Left cardiac atrium (tissue), 4 donors: ENCODE measurements around the gene SAFB. TPM values are rescaled to one million over a fixed set of nuclear protein-coding genes. Genes with fewer than 3 reads are reported as not detected.

Experiments
- ATAC-seq, 2 donors: fragments of 200-7000 bp; cut with Tn5 transposase; one replicate each; pipeline ENCODE4 v1.9.1; 2020; ENCODE audit warnings: mild to moderate bottlenecking in 2 of 2, moderate library complexity in 2 of 2
- DNase-seq: peaks from one replicate; pipeline ENCODE4 v3.0.0-alpha.2; 2020
- intact Hi-C, 2 donors: fragments of 100-400 bp; cut with DNase I; formaldehyde crosslinking; loops; one replicate each; pipeline versions ENCODE4 v1.14.1 to v1.15.1; 2022 to 2023
- total RNA-seq, 2 donors: library from RNA; stranded (reverse); fragmentation: NEBNext Ultra II Directional; extraction: Animal tissue kit (Norgen Biotek cat#: 25700); gene quantifications; one replicate each; pipeline ENCODE4 v1.2.1, GENCODE V29; 2021
- donor health status: DM: no; HTN: yes; CAD: no.
- donor health status: DM: no; HTN: yes; CAD: no; lungs with severe emphysema.
- donor health status: DM: yes; HTN: yes; CAD: no.
- donor health status: Dilated cardiomyopathy.

The SAFB gene
- total RNA-seq, 2 donors from 2014 or later = 51.7 to 63.2 TPM

GRCh38 chr19:5646703-5647102 lies 23.8 kb downstream of the SAFB start:
- intact Hi-C loops = no loop called here
- DNase-seq = no peak
- no peak for ATAC-seq

GRCh38 chr19:5648464-5648863 lies 25.6 kb downstream of the SAFB start:
- no peak for DNase-seq
- intact Hi-C loops = no loop called here
- ATAC-seq = no peak

DNA sequence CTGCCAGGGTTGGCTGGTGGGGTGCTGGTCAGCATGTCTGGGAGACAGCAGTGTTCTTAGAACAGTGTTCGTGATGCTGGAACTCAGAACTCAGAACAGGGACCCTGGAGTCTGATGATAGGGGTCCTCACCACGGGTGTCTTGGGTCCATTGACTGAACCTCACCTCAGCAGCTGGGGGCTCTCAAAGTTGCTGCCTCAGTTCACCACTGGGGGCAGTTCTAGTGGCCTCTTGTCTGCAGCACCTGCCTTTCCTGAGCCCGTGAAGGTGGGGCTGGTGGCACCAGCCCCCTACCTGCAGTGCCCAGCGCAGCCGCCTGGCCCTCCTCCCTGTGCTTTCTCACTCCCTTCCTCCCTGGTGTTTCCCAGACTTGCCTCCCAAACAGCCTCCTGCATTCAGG lies 28.5 kb downstream of the SAFB start:
- ATAC-seq (no peak), DNase-seq (no peak)

GRCh38 chr19:5652261-5652660 lies 29.4 kb downstream of the SAFB start:
- no peak for DNase-seq
- no peak for ATAC-seq
- intact Hi-C loops = no loop called here

More for the DNA sequence above, 28.5 kb downstream of the SAFB start:
- intact Hi-C loops = no loop called here

DNA sequence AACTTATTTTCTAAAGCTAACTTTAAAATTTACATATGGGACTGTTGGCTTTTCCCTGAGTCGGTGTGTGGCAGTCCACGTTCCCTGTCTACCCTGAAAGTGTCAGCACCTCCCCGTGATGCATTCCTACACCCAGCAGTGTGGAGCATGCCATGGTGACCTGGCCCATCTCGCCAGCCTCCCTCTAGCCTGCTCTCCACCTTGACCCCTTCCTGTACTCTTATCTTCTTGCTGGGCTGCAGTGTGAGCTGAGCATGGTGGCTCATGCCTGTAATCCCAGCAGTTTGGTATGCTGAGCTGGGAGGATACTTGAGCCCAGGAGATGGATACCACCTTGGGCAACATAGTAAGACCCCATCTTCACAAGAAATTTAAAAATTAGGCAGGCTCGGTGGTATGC lies 32.0 kb downstream of the SAFB start:
- no peak for ATAC-seq
- no peak for DNase-seq
- intact Hi-C loops = no loop called here

- DNase-seq = no peak
- intact Hi-C loops = no loop called here
- ATAC-seq = no peak
Observed at GRCh38 chr19:5655412-5655811, 32.5 kb downstream of the SAFB start.

DNA sequence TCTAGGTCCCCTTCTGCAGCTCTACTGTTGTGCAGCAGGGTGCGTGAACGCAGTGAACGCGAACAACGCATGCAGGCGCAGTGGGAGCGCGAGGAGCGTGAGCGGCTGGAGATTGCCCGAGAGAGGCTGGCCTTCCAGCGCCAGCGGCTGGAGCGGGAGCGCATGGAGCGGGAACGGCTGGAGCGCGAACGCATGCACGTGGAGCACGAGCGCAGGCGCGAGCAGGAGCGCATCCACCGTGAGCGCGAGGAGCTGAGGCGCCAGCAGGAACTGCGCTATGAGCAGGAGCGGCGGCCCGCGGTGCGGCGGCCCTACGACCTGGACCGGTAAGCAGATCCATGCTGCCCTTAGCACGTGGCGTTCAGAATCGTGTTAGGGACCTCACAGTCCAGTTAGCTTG lies 38.6 kb downstream of the SAFB start:
- ATAC-seq = no peak
- no peak for DNase-seq
- intact Hi-C loops = no loop called here

DNA sequence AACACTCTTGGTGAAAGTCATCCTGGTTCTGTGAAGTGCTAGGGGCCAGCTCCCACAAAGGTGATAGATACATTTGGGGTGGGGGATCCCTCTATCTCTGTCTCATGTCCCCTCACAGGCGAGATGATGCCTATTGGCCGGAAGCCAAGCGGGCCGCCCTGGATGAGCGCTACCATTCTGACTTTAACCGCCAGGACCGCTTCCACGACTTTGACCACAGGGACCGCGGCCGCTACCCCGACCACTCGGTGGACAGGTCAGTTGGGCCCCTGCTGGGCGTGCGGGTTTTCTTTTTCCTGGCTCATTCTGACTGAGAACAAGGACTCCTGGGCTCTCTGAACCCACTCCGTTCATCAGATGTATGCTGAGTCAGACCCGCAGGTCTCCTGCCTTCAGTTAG lies 41.0 kb downstream of the SAFB start:
- intact Hi-C loops = no loop called here
- ATAC-seq = no peak
- DNase-seq = no peak

GRCh38 chr19:5664515-5664914 lies 41.6 kb downstream of the SAFB start:
- no peak for DNase-seq
- intact Hi-C loops = no loop called here
- ATAC-seq = no peak

DNA sequence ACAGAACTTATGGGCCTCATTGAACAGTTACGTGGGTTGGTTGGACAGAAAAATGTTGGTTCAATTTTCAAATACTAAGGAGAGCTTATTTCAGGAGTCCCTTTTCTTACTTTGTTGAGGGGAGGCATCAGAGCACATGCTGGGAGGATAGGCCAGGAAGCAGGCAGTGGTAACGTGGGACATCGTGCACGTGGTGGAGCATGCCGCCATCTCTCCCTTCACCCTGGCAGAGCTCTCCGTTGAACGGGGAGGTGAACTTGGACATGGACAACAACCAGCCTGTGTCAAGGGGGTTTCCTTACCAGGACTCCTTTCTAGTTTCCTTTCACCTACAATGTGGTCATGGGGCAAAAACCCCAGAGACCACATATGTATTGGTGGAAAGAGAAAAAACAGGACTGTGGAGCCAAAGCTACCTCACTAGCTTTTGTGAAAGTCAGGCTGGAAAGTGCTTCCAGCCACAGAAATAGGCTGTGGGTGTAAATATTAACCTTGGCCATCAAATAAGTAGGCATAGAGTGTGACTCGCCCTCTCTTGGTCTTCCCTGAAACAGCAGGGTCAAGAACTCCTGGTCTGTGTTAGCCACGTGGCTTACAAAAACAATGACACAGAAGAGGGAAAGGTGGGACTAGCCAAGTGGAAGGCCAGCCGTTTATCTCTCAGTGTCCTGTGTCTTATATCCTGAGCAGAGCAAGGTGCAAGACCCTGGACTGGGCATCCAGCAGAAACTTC lies 43.1 kb downstream of the SAFB start:
- DNase-seq (no peak), ATAC-seq (no peak)
- intact Hi-C loops = no loop called here

GRCh38 chr19:5666921-5667610 lies 44.2 kb downstream of the SAFB start:
- DNase-seq (no peak), ATAC-seq (no peak)
- intact Hi-C loops = no loop called here

DNA sequence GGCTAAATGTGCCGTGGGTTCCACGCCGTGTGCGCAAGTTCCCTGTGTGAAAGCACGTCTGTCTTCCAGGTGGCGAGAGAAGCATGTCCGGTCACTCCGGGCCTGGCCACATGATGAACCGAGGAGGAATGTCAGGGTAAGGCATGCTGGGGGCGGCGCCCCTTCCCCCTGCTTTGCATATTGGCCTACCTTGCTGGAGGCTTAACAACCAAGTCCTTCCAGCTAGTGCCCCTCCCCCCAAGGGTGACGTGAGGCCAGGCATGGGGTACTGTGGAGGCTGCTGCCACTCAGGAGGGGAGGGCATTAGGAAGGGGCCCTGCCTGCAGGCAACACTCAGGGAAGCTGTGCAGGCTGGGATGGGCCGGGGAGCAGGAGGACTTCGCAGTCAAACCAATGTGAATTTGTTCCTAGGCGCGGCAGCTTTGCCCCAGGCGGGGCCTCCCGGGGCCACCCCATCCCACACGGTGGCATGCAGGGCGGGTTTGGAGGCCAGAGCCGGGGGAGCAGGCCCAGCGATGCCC lies 44.9 kb downstream of the SAFB start:
- DNase-seq (peak; percentile 16), ATAC-seq (no peak)
- intact Hi-C loops = no loop called here

- intact Hi-C loops = no loop called here
- ATAC-seq = no peak
- DNase-seq = peak; percentile 22
Observed at GRCh38 chr19:5669212-5669611, 46.3 kb downstream of the SAFB start.

- no peak for DNase-seq
- ATAC-seq = no peak
- intact Hi-C loops = no loop called here
Observed at GRCh38 chr19:5671600-5671999, 48.7 kb downstream of the SAFB start.

DNA sequence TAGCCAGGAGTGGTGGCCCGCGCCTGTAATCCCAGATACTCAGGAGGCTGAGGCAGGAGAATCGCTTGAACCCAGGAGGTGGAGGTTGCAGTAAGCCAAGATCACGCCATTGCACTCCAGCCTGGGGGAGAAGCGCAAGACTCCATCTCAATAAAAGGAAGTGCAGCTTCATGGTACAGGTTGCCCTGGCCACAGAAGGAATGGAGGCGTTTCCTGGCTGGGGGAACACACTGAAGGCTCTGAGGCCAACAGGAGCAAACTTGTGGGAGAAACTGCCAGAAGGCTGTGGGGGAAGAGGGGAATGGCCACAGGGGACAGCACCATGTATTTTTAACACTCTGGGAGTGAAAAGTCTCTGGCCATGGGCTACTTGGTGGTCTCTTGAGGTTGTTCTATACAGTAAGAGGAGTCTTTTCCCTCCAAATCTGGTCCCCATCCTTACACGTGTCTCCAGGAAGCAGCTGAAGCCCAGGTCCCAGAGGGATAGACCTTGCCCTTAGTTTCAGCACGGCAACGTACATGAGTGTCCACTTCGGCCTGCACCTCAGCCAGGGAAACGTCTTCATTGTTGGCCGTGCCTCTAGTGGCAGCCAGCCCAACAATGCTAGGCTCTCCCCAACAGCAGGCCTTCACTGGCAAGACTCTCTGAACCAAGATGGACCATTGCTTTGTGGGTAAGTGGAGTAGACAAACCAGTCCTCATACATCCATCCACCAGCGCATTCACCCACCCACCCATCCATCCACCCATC lies 50.0 kb downstream of the SAFB start:
- intact Hi-C loops = no loop called here

DNA sequence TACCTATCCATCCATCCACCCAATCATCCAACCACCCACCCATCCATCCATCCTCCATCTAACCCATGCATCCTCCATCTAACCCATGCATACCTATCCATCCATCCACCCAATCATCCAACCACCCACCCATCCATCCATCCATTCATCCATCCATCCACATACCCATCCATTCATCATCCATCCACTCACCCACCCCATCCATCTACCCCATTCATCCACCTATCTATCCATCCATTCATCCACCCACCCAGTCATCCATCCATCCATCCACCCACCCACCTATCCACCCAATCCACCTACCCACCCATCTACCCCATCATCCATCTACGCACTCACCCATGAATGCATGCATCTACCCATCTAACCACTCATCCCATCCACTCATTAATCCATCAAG lies 50.9 kb downstream of the SAFB start:
- DNase-seq = no peak
- intact Hi-C loops = no loop called here
- no peak for ATAC-seq

More for the DNA sequence above, 50.0 kb downstream of the SAFB start:
- DNase-seq = peak; percentile 16
- ATAC-seq = no peak

- intact Hi-C loops = no loop called here
- DNase-seq (no peak), ATAC-seq (no peak)
Observed at GRCh38 chr19:5674714-5675113, 51.8 kb downstream of the SAFB start.

GRCh38 chr19:5676105-5676771 lies 53.4 kb downstream of the SAFB start:
- peak; percentile 26 for DNase-seq

DNA sequence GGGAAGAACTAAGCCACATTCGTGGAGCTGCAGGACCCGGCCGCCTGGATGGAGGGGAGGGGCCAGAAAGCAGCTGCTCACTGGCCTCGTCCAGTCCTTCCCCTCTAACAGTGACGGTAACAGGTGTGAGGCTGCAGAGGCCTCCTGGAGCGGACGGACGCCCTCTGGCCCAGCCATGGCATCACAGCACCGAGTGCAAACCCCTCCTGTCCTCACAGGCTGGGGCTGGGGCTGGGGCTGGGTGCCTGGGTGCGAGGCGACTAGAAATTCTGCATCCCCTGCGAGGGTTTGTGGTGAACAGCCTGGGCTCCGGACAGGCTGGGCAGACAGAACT lies 53.9 kb downstream of the SAFB start:
- DNase-seq (no peak), ATAC-seq (no peak)
- intact Hi-C loops = no loop called here

More at GRCh38 chr19:5676105-5676771, 53.4 kb downstream of the SAFB start:
- ATAC-seq = no peak
- intact Hi-C loops = no loop called here

GRCh38 chr19:5677136-5677535 lies 54.3 kb downstream of the SAFB start:
- no peak for DNase-seq
- no peak for ATAC-seq
- intact Hi-C loops = no loop called here
